ENCODE measurements around the gene ZSWIM5.

The ZSWIM5 gene

GRCh38 chr1:45016090-45016697, 190.2 kb downstream of the ZSWIM5 start:
- no peaks in the 10 kb centered on the region for H3K9me3 ChIP-seq (ENCODE audit: control insufficient read depth, low read length)
- no peaks in the 10 kb centered on the region for H3K27me3 ChIP-seq (ENCODE audit: control insufficient read depth, insufficient read depth, low read length, poor library complexity, severe bottlenecking)
- no peak overlapping the region for H3K4me3 ChIP-seq (ENCODE audit: insufficient read depth, low read depth, low read length)
- 90 to 94% methylated on average over 2 of the region's 2 CpGs for WGBS, 2 experiments
- H3K27ac ChIP-seq (ENCODE audit: insufficient read depth, low read depth, low read length, poor library complexity, severe bottlenecking) = no peak overlapping the region
- H3K36me3 ChIP-seq (ENCODE audit: control insufficient read depth, insufficient read depth, low read length) = no peaks in the 10 kb centered on the region
- H3K4me1 ChIP-seq (ENCODE audit: control insufficient read depth, insufficient read depth, low read length) = no peaks in the 10 kb centered on the region

GRCh38 chr1:45015683-45016082, 190.7 kb downstream of the ZSWIM5 start:
- no peak overlapping the region for H3K27ac ChIP-seq (ENCODE audit: insufficient read depth, low read depth, low read length, poor library complexity, severe bottlenecking)
- no peaks in the 10 kb centered on the region for H3K36me3 ChIP-seq (ENCODE audit: control insufficient read depth, insufficient read depth, low read length)
- no peaks in the 10 kb centered on the region for H3K9me3 ChIP-seq (ENCODE audit: control insufficient read depth, low read length)
- 76 to 87% methylated on average over 2 of the region's 2 CpGs for WGBS, 2 experiments
- no peaks in the 10 kb centered on the region for H3K4me1 ChIP-seq (ENCODE audit: control insufficient read depth, insufficient read depth, low read length)
- no peak overlapping the region for H3K4me3 ChIP-seq (ENCODE audit: insufficient read depth, low read depth, low read length)
- H3K27me3 ChIP-seq (ENCODE audit: control insufficient read depth, insufficient read depth, low read length, poor library complexity, severe bottlenecking) = no peaks in the 10 kb centered on the region

- no peaks in the 10 kb centered on the region for H3K9me3 ChIP-seq (ENCODE audit: control insufficient read depth, low read length)
- H3K4me3 ChIP-seq (ENCODE audit: insufficient read depth, low read depth, low read length) = no peak overlapping the region
- no peak overlapping the region for H3K27ac ChIP-seq (ENCODE audit: insufficient read depth, low read depth, low read length, poor library complexity, severe bottlenecking)
- H3K36me3 ChIP-seq (ENCODE audit: control insufficient read depth, insufficient read depth, low read length) = no peaks in the 10 kb centered on the region
- WGBS, 2 experiments = 70 to 72% methylated on average over 6 of the region's 6 CpGs
- H3K4me1 ChIP-seq (ENCODE audit: control insufficient read depth, insufficient read depth, low read length) = no peaks in the 10 kb centered on the region
- peaks cover 5% of the 10 kb centered on the region for H3K27me3 ChIP-seq (ENCODE audit: control insufficient read depth, insufficient read depth, low read length, poor library complexity, severe bottlenecking)
Measured at GRCh38 chr1:45014321-45015028, 191.9 kb downstream of the ZSWIM5 start.

GRCh38 chr1:45013551-45014209, 192.7 kb downstream of the ZSWIM5 start:
- 85 to 86% methylated on average over 12 of the region's 12 CpGs for WGBS, 2 experiments
- no peak overlapping the region for H3K4me3 ChIP-seq (ENCODE audit: insufficient read depth, low read depth, low read length)
- H3K27ac ChIP-seq (ENCODE audit: insufficient read depth, low read depth, low read length, poor library complexity, severe bottlenecking) = no peak overlapping the region

GRCh38 chr1:45012639-45013278, 193.6 kb downstream of the ZSWIM5 start:
- Histone ChIP-seq H3K27ac (ENCODE audit: insufficient read depth, low read depth, low read length, poor library complexity, severe bottlenecking) (no peak overlapping the region), H3K36me3 (ENCODE audit: control insufficient read depth, insufficient read depth, low read length) (no peaks in the 10 kb centered on the region)
- 8 to 9% methylated on average over 21 of the region's 21 CpGs for WGBS, 2 experiments

More at GRCh38 chr1:45013551-45014209, 192.7 kb downstream of the ZSWIM5 start:
- no peaks in the 10 kb centered on the region for H3K36me3 ChIP-seq (ENCODE audit: control insufficient read depth, insufficient read depth, low read length)
- no peaks in the 10 kb centered on the region for H3K4me1 ChIP-seq (ENCODE audit: control insufficient read depth, insufficient read depth, low read length)
- no peaks in the 10 kb centered on the region for H3K9me3 ChIP-seq (ENCODE audit: control insufficient read depth, low read length)
- H3K27me3 ChIP-seq (ENCODE audit: control insufficient read depth, insufficient read depth, low read length, poor library complexity, severe bottlenecking) = peaks cover 5% of the 10 kb centered on the region

GRCh38 chr1:45011837-45012638, 194.4 kb downstream of the ZSWIM5 start, which contains the start of gene UROD:
TSS of gene UROD (plus strand) at chr1:45012254. CDS start at chr1:45012266, 12 bp downstream.
- peaks cover 5% of the 10 kb centered on the region for H3K27me3 ChIP-seq (ENCODE audit: control insufficient read depth, insufficient read depth, low read length, poor library complexity, severe bottlenecking)
- H3K27ac ChIP-seq (ENCODE audit: insufficient read depth, low read depth, low read length, poor library complexity, severe bottlenecking) = peak within 1 kb of the TSS; percentile 70
- no peaks in the 10 kb centered on the region for H3K9me3 ChIP-seq (ENCODE audit: control insufficient read depth, low read length)
- H3K4me3 ChIP-seq (ENCODE audit: insufficient read depth, low read depth, low read length) = peak within 1 kb of the TSS; percentile 80
- WGBS, 2 experiments = 5 to 6% methylated on average over 21 of the region's 21 CpGs
- no peaks in the 10 kb centered on the region for H3K4me1 ChIP-seq (ENCODE audit: control insufficient read depth, insufficient read depth, low read length)
- no peaks in the 10 kb centered on the region for H3K36me3 ChIP-seq (ENCODE audit: control insufficient read depth, insufficient read depth, low read length)

More at GRCh38 chr1:45012639-45013278, 193.6 kb downstream of the ZSWIM5 start:
- Histone ChIP-seq H3K9me3 (ENCODE audit: control insufficient read depth, low read length) (no peaks in the 10 kb centered on the region), H3K4me1 (ENCODE audit: control insufficient read depth, insufficient read depth, low read length) (no peaks in the 10 kb centered on the region), H3K27me3 (ENCODE audit: control insufficient read depth, insufficient read depth, low read length, poor library complexity, severe bottlenecking) (peaks cover 5% of the 10 kb centered on the region), H3K4me3 (ENCODE audit: insufficient read depth, low read depth, low read length) (peak overlapping the region; percentile 46)

- H3K27ac ChIP-seq (ENCODE audit: insufficient read depth, low read depth, low read length, poor library complexity, severe bottlenecking) = peak within 1 kb of the TSS; percentile 70
- H3K4me3 ChIP-seq (ENCODE audit: insufficient read depth, low read depth, low read length) = peak within 1 kb of the TSS; percentile 80
- no peaks in the 10 kb centered on the region for H3K4me1 ChIP-seq (ENCODE audit: control insufficient read depth, insufficient read depth, low read length)
- H3K9me3 ChIP-seq (ENCODE audit: control insufficient read depth, low read length) = no peaks in the 10 kb centered on the region
- peaks cover 5% of the 10 kb centered on the region for H3K27me3 ChIP-seq (ENCODE audit: control insufficient read depth, insufficient read depth, low read length, poor library complexity, severe bottlenecking)
- 2% methylated on average over 61 to 62 of the region's 62 CpGs for WGBS, 2 experiments
- no peaks in the 10 kb centered on the region for H3K36me3 ChIP-seq (ENCODE audit: control insufficient read depth, insufficient read depth, low read length)
Measured at GRCh38 chr1:45010855-45011811, 195.3 kb downstream of the ZSWIM5 start, which contains the start of gene HECTD3. TSS of gene HECTD3 (minus strand) at chr1:45011324. CDS start at chr1:45011257, 67 bp downstream.

- peak overlapping the region; percentile 80 for H3K4me3 ChIP-seq (ENCODE audit: insufficient read depth, low read depth, low read length)
- no peaks in the 10 kb centered on the region for H3K36me3 ChIP-seq (ENCODE audit: control insufficient read depth, insufficient read depth, low read length)
- no peaks in the 10 kb centered on the region for H3K4me1 ChIP-seq (ENCODE audit: control insufficient read depth, insufficient read depth, low read length)
- no peaks in the 10 kb centered on the region for H3K9me3 ChIP-seq (ENCODE audit: control insufficient read depth, low read length)
- WGBS, 2 experiments = 28 to 29% methylated on average over 41 of the region's 41 CpGs
- no peak overlapping the region for H3K27ac ChIP-seq (ENCODE audit: insufficient read depth, low read depth, low read length, poor library complexity, severe bottlenecking)
- peaks cover 5% of the 10 kb centered on the region for H3K27me3 ChIP-seq (ENCODE audit: control insufficient read depth, insufficient read depth, low read length, poor library complexity, severe bottlenecking)
Measured at GRCh38 chr1:45009956-45010854, 196.2 kb downstream of the ZSWIM5 start.

Measured in ectodermal cell (in vitro differentiated cells).